NCI-H1105 (cell line): Measurements from ENCODE around the gene SLCO3A1.

Source experiments
- DNase-seq: peaks from one replicate; lab custom pipeline; 2025; lab: John Stamatoyannopoulos, UW

SLCO3A1 gene

GRCh38 chr15:92128788-92129187 lies 275.3 kb downstream of the SLCO3A1 start:
- DNase-seq, result no peak

GRCh38 chr15:92130244-92130643 lies 276.7 kb downstream of the SLCO3A1 start:
- no peak for DNase-seq

GRCh38 chr15:92130906-92131305 lies 277.4 kb downstream of the SLCO3A1 start:
- DNase-seq, result no peak

GRCh38 chr15:92132982-92133755 lies 279.7 kb downstream of the SLCO3A1 start:
- no peak for DNase-seq

GRCh38 chr15:92140796-92141195 lies 287.3 kb downstream of the SLCO3A1 start:
- no peak for DNase-seq

GRCh38 chr15:92141607-92142006 lies 288.1 kb downstream of the SLCO3A1 start:
- DNase-seq, result no peak

GRCh38 chr15:92142242-92143232 lies 289.0 kb downstream of the SLCO3A1 start:
- DNase-seq, result no peak

GRCh38 chr15:92143765-92144164 lies 290.3 kb downstream of the SLCO3A1 start:
- no peak for DNase-seq

- no peak for DNase-seq
Measured at GRCh38 chr15:92146511-92147150, 293.1 kb downstream of the SLCO3A1 start.

- DNase-seq, result no peak
Measured at GRCh38 chr15:92149029-92149428, 295.5 kb downstream of the SLCO3A1 start.

- DNase-seq, result no peak
Measured at GRCh38 chr15:92149465-92149864, 296.0 kb downstream of the SLCO3A1 start.

- no peak for DNase-seq
Measured at GRCh38 chr15:92151168-92151567, 297.7 kb downstream of the SLCO3A1 start.

- no peak for DNase-seq
Measured at GRCh38 chr15:92151741-92152140, 298.2 kb downstream of the SLCO3A1 start.

- no peak for DNase-seq
Measured at GRCh38 chr15:92152983-92153382, 299.5 kb downstream of the SLCO3A1 start.

GRCh38 chr15:92153620-92154019 lies 300.1 kb downstream of the SLCO3A1 start:
- DNase-seq, result no peak

- no peak for DNase-seq
Measured at GRCh38 chr15:92155934-92156333, 302.4 kb downstream of the SLCO3A1 start.

GRCh38 chr15:92157666-92158298 lies 304.3 kb downstream of the SLCO3A1 start:
- no peak for DNase-seq

- no peak for DNase-seq
Measured at GRCh38 chr15:92158426-92158825, 304.9 kb downstream of the SLCO3A1 start.

- no peak for DNase-seq
Measured at GRCh38 chr15:92159481-92159880, 306.0 kb downstream of the SLCO3A1 start.

GRCh38 chr15:92159906-92160841 lies 306.7 kb downstream of the SLCO3A1 start:
- DNase-seq, result peak; percentile 64
